Esophagus muscularis mucosa (tissue), 3 donors: Measurements from ENCODE around the gene AK4.

Source experiments
- CTCF ChIP-seq, 3 experiments: fragments of 200-600 bp in 2 of 3; fragments of 450-650 bp in 1 of 3; sonication (generic) in 2 of 3; IDR thresholded peaks; one replicate each; pipeline ENCODE4 v1.5.1; 2017 to 2019; ENCODE audit warnings: antibody characterized with exemption in 3 of 3, mild to moderate bottlenecking in 2 of 3, moderate library complexity in 1 of 3
- POLR2A ChIP-seq: fragments of 450-650 bp; IDR thresholded peaks from one replicate; pipeline ENCODE4 v1.6.1; 2017; ENCODE audit warnings: antibody characterized with exemption, moderate library complexity, mild to moderate bottlenecking, low read depth
- POLR2AphosphoS5 ChIP-seq, 2 donors: sonication (generic); formaldehyde crosslinking; IDR thresholded peaks; one replicate each; pipeline ENCODE4 v1.6.1; 2017; ENCODE audit warnings: antibody characterized with exemption in 2 of 2

GRCh38 chr1:65279070-65279779, 131.2 kb downstream of the AK4 start:
- TF ChIP-seq POLR2A = no peak
- no peak for TF ChIP-seq CTCF (IDR thresholded peaks at IDR 0.05)
- TF ChIP-seq POLR2AphosphoS5 (IDR thresholded peaks at IDR 0.05) = no peak
